Activated CD4-positive, CD25-positive, alpha-beta regulatory T cell treated with anti-CD3 and anti-CD28 coated beads, Interleukin-2, amount 50 U/mL, for 72 hours (primary cell): ENCODE results near the gene SRBD1.
"Not testable (repeated sequence)": the region's sequence is repeated elsewhere in the genome, so short reads cannot be mapped to it uniquely, and the experiment has no call there.

Source experiments
- DNase-seq: peaks from one replicate; pipeline ENCODE4 v3.0.0; 2021

The SRBD1 gene

DNA sequence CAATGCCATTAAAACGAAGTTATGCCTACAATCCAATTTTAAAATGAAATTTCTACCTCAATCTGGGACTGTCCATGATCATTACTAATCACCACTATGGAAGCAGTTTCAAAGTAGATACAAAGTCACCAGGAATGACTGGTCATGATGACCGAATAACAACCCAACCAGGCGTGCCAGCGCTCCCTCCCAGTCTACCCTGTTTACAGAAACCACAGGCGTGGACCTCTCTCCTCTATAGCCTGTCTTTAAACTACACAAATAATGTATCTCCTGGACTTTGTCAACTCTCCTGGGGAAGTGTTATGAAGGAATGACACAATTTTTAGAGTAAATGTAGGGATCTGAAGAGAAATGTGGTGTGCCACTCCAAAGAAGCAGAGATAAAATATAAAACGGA, 150.2 kb downstream of the SRBD1 start:
- no peak for DNase-seq

DNA sequence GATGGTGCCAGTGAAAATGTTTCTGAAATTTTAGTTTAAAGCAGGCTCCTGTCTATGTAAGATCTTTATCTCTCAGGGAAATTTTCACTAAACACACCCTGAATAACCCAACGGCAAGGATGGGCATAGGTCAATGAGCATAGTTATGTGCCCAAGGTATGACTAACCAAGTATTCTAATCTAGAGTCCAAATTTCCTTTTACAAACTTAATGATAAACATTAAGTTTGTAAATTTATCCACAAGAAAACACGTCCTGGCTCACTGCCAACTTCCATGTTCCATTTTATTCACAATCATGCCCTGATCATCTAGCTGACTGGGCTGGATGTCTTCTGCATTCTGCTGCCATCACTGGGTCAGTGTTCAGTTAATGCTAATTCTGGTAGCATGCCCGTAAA, 151.2 kb downstream of the SRBD1 start:
- no peak for DNase-seq

DNA sequence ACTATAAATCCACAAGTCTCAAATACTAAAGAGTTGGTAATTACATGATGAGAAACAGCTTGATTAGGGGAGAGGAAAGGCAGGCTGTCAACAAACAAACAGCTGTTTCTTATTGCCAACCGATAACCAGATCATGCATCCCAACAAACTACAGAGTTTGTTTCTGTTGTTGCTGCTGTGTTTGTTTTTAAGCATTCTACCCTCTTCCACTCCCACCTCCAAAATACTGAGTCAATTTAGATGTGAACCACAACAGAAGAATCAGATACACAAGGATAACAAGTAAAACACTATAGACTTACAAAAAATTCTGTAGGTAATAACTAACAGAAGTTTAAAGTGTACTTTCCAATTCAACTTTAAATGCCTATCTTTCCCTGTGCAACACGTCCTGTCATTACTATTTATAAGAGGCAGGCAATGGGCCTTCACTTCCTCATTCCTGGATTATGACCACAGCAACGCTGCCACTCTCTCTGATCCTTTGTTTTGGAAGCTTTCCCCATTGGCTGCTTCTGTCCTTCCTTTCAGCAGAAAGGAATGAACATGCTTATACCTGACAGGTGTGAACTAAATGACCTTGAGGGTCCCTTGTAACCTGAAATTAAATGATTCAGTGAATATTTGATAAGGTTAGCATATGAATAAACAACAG, 152.0 kb downstream of the SRBD1 start:
- no peak for DNase-seq

DNA sequence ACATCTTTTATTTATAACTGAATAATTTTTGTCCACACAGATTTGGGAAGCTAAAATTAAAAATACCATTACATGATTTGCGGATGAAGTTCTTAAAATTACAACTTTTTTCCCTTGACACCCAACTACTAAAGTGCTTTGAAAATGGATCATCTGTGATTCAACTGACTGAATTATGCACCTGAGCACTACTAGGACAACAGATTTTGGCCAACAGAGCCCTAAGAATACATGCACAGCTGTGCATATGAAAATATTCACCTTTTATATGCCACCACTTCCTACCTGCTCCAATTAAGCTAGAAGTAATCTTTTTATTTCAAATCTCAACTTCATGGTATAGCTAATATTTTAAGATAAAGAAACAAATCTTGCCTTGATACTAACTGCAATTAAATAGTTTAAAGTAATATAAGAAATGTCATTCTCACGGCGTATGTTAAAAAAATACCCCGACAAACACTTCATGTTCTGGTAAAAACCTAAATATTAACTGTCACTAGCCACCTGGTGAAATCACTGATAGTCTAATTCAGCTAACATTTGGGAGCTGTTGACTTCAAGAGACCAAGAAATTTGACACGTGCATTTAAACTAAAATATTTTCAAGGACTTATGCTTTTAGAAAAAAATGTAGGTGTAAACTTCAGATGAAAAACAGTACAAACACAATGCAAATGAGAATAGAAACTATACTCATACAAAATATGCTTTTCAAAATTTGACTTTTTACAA, 153.7 kb downstream of the SRBD1 start:
- DNase-seq: no peak

DNA sequence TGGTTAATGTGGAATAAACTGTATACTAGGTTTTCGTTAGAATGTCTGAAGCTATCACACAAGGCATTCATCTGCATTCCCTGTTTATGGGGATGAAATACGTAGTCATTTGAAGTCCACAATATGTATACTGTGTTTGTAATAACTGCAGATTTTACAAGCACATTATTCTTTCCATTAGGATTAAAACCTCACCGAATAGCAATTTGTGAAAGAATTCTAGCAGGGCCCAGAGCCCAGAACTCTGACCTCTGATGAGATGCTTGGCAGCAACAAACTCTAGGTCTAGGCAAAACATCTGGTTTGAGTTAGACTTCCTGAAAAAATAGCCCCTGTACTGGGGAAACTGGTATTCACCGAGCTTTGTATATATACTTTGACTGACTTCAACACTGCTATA, 158.2 kb downstream of the SRBD1 start:
- no peak for DNase-seq

DNA sequence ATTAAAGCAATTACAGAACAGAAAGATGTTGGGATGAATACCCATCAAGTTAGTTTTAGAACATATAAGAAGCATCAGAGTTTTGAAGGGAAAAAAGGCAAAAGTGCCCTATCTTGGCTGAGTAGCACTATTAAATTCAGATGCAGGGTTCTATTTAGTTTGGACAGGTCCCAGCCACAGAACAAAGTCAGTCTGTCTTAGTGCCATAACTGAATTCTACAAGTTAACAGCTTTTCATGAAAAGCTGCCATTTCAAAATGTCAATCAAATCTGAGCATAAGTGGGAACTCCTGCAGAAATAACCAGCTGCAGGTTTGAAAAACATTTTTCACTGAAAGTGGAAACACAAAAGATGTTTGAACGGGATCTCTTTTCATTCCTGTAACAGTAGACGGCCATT, 160.4 kb downstream of the SRBD1 start:
- no peak for DNase-seq

DNA sequence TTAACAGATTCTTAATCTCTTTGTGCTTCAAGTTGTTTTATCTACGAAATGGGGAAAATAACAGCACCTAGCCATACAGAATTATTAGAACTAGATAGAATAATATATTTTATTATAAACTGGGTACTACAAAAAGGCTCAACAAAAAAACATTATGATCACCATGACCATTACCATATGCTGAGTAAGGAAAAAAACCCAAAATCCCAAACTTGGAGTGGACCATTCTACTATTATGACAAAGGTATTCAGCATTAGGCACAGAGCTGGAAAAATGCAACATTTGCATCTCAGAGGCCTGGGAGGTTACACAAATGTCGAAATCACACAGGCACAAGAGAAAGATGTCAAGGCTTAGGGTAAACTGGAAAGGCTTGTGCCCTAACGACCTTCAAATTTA, 162.8 kb downstream of the SRBD1 start:
- no peak for DNase-seq

DNA sequence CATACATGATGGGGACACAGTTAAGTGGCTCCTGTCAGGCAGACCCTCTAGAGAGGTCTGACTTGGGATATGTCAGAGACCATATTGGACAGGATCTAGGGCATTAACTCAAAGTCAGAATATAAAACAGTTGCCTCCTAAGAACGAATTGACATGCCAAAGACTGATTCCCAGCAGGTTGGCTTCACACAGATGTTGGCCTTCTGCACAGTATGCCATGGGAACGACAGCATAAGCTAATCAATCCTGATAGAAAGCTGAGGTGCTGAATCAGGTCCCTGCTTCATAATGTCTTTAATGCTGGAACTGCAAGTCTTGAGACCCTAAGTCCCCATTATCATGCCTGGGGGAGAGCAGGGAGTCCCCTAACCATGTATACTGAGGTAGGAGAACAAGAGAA, 165.1 kb downstream of the SRBD1 start:
- no peak for DNase-seq

DNA sequence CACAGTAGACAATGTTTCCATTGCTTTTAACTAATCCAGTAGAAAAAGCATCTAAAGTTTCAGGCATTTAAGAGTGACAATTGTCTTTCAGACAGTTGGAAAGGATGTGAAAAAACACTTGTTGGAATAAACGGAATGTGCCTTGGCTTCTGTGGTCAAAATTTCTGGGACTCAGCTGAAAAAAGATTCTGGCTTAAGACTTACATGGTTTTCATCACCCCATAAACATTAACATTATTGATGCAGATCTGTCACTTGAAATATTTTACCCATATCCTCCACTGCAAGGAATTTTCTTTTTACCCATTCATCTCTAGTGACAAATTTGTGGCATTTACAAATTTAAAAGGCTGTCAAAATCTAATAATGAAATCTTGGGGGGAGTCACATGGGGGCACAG, 166.0 kb downstream of the SRBD1 start:
- no peak for DNase-seq

DNA sequence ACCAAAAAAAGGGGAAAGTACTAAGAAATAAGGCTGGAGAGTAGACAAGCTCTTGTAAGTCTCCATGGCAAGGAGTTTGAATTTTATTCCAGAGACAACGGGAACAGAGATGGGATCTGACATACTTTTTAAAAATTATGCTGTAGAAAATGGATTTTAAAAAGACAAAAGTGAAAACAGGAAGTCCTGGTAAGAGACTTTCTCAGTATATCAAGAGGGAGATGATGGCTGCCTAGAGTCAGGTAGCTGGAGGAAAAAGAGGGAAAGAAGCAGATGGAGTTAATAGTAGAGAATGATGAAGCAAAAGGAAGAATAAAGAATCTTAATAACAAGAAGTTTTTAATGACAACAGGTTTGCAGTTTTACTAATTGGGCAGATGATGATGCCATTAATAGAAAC, 168.1 kb downstream of the SRBD1 start:
- DNase-seq: no peak

DNA sequence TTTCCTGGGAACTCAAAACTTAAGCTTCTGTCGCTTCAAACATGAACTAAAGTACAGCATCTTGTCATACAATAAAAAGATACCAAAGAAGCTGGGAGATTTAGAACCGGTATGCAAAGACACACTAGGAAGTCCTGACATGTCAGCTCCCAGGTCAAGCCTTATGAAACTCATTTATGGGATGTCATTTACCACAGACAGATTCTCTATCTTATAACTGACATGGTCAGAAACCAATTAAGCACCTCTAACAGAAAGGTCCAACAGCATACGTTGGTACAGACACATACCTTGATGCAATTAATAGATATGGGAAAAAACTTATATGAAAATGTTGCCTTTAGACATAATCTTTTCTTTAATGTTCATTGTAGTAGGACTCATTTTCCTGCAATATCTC, 169.0 kb downstream of the SRBD1 start:
- DNase-seq: no peak

DNA sequence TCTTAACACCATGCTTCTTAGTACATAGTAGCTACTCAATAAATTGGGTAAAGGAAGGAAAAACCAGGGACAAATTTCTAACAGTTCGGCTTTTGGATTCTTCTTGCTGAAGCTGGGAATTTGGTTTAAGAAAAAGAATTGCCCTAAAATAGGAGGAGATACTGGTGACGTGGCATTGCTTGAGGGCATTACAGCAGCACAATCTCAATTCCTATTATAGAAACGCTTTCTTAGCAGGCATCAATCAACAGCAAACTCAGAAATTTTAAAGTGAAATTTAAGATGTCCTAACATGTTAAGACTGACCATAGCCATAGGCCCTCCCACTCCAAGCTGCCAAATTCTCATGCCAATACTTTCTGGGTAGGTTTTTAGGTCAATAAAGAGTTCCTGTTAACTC, 169.5 kb downstream of the SRBD1 start:
- no peak for DNase-seq

DNA sequence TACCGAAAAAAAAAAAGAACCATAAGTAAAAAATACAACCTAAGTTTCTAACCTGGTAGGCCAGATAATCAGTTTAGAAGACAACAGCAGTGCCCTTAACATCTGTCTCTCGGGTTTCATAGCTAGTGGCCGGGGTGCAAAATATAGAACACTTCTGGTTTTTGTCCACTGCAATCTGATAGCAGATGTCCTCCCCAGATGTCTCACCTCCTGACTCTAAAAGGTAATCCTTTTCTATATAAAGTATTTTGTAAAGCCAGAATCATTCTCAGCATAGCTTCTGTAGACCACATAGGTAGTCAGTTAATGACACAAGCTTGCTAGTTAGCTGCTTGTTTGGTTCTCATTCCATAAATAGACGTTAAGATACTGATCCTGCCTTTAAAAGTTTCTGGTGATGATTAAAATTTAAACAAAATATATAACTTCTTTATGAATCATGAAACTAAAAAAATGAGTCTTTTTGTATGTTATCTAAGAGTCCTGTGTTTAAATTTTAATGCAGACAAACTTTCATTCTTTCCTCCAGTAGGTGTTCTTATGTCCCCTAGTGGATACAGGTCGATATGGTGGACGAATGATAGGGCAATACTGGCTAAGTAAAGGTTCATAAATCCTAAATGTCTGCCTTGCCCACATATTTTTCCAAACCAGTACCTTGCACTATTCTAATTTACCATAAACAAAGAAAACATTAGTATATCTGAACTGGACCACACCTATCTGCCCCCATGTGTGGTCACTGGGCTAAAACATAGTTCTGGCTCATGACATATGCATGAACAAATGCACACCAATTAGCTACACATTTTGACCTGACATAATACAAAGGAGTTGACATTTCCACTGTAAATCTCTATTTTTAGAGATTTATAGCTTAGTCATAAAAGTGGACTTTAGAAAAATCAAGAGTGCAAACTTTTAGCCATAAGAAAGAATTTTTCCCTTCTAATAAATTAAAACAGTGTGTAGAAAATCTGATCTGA, 171.0 kb downstream of the SRBD1 start:
- DNase-seq: no peak

DNA sequence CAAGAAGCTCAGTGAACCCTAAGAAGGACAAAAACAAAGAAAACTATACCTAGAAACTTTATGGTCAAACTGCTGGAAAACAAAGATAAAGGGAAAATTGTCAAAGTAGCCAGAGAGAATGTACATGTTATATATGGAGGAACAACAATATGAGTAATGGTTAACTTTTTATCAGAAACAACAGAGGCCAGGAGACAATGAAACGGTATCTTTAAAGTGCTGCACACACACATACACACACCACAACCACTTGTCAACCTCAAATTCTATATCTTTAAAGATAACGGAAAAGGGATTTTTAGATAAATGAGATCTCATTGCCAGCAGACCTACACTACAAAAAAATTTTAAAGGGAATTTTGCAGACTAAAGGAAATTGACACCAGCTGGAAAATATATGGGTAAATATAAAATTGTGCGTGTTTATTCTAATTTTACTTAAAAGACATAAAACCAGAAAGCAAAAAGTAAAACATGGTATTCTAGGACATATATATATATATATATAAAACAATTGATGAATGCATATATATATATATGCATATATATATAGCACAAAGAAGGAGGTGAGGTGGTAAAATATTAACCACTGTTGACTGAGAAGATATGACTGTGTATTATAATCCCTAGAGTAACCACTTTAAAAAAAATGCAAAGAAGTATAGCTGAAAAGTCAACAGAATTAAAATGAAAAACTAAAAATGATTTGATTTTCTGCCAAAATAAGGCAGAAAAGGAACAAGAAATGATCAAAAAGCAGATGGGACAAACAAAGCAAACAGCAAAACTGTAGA, 172.0 kb downstream of the SRBD1 start:
- no peak for DNase-seq

DNA sequence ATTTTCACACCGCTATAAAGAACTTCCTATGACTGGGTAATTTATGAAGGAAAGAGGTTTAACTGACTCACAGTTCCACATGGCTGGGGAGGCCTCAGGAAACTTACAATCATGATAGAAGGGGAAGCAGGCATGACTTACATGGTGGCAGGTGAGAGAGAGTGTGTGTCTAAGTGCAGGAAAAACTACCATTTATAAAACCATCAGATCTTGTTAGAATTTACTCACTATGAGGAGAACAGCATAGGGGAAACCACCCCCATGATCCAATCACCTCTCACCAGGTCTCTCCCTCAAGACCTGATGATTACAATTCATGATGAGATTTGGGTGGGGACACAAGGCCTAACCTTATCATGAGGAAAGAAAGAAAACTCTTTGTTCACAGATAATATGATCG, 174.6 kb downstream of the SRBD1 start:
- no peak for DNase-seq

DNA sequence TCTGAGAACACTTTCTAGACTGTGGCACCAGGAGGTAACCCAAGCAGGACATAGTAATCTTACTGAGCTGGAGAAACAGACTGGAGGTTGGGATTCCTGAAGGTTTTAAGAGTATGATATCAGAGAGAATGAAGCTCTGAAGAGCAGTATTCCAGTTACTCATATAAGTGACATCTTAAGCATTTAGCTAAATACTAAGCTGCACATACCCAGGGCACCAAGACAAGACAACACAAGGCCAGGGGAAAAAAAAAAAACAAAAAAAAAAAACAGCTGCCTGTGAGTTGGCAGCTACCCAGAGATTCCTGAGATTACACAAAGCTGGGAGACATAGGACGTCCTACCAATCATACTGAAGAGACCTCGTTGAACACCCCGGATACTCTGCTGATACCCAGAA, 175.8 kb downstream of the SRBD1 start:
- DNase-seq: no peak

DNA sequence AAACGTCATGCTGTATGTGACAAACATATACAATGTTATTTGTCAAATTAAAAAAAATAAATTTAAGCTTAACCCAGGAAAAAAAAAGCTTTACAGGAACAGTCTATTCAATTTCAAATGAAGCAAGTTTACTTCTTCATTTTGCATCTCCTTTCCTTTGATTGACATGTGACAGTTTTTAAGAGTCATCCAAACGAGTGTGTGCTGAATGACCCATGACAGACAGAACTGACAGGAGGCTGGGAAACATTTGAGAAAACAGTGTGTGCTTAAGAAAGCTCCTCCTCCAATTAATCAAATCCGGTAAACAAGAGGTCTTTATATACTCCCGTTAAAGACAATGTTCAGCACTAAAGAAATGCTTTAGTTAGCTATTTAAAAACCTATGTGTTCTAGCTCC, 177.7 kb downstream of the SRBD1 start:
- DNase-seq: no peak

DNA sequence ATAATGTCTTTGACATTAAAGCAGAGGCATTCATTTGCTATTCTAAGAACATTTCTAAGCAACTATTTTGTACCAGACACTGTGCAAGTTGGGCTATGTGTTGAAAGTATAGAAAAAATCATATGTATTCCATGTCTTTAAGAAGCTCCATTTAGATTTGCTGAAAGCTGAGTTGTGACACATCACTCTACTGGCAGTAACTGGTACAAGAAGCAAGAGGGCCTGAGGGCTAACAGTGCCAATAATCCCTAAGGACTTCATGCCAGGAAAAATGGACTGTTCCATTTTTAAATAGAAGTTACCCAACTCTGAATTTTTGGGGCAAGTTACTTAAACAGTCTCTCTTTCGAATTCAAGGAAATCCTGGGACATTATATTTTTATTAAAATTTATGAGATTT, 178.7 kb downstream of the SRBD1 start:
- DNase-seq: no peak

DNA sequence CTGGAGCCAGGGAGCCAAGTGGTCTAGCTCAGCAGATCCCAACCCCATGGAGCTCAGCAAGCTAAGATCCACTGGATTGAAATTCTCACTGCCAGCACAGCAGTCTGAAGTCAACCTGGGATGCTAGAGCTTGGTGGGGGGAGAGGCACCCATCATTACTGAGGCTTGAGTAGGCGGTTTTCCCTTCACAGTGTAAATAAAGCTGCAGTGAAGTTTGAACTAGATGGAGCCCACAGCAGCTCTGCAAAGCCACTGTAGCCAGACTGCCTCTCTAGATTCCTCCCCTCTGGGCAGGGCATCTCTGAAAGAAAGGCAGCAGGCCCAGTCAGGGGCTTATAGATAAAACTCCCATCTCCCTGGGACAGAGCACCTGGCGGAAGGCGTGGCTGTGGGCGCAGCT, 185.0 kb downstream of the SRBD1 start:
- DNase-seq: not testable (repeated sequence)

DNA sequence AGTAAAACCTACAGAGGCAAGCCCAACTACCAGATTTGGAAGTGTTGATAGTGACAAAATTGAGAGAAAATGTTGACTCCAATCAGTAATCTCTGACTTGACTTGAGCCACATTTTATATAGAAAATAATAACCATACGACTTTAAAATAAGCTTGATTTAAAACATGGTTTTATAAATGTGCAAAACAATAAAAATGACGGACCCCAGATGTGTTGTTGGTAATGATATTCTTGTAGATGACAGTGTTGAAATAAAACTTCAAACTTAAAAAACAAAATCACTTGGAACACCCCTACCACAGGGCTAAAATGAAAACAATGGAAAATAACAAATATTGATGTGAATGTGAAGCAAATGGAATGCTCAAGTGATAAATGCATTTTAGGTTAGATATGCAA, 188.1 kb downstream of the SRBD1 start:
- no peak for DNase-seq

DNA sequence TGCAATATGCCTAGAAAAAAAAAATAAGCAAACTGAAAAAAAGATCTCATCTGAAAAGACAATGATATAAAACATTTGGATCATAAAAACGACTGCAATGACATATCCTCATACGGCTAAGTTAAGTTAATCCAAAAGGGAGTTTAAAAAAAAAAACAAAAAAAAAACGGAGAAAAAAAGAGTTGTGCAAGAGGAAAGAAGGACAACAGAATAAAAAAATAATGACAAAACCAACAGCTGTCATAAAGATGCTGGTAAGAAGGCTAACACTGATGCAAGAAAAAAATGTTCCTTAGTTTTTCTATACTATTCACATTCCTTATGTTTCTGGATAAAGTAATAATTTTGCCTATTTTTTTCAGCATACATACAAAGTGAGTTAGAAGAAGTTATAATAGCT, 192.5 kb downstream of the SRBD1 start:
- DNase-seq: no peak

DNA sequence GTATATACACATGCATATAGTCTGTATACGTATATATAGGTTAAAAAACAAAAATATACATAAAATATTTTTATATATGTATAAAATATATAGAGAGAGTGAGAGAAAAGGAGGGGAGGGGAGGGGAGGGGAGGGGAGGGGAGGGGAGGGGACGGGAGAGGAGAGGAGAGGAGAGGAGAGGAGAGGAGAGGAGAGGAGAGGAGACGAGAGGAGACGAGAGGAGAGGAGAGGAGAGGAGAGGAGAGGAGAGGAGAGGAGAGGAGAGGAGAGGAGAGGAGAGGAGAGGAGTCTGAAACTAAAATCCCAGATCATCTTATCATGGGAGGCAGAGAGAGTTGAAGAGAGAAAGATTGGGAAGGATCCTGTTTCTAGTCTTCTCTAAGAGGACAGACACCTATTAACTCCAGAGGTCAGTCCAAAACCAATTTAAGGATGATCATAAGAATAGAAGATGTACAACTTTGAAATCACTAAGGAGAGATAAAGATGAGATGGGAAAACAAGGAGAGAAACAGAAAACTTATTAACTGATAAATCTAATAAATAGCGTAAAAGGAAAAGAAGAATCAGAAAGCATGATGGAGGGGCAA, 195.4 kb downstream of the SRBD1 start:
- DNase-seq: no peak
